A673 (cell line): ENCODE measurements around the gene CPXM2. TPM values are rescaled to one million over a fixed set of nuclear protein-coding genes. Genes with fewer than 3 reads are reported as not detected.

Experiments
- BruUV-seq: library from RNA; stranded (reverse); fragments of 400-500 nt; replicated peaks from 2 replicates; lab custom pipeline; 2021; lab: Mats Ljungman, UMichigan
- CTCF ChIA-PET: fragments of 300-600 bp; sonication (Branson Sonifier 250); formaldehyde crosslinking; loops from one replicate; lab custom pipeline; 2022; ENCODE audit warnings: antibody characterized with exemption; lab: Charles Lee
- POLR2A ChIA-PET: fragments of 300-600 bp; sonication (Branson Sonifier 250); formaldehyde crosslinking; loops from one replicate; lab custom pipeline; 2022; ENCODE audit warnings: antibody characterized with exemption; ENCODE audit not compliant: low non-redundant PET; lab: Charles Lee
- DNase-seq: peaks from one replicate; pipeline ENCODE4 v3.0.0-alpha.2; 2015; ENCODE audit warnings: low spot score
- H3K27ac ChIP-seq: fragments of 200-600 bp; sonication (generic); 2 replicates; pipeline ENCODE4 v1.5.1; 2016; ENCODE audit warnings: mixed run types, low read depth, mild to moderate bottlenecking, mixed read lengths, antibody characterized with exemption, low read length; ENCODE audit not compliant: poor library complexity, severe bottlenecking
- H3K27me3 ChIP-seq: fragments of 200-600 bp; sonication (generic); replicated peaks from 2 replicates; pipeline ENCODE4 v1.6.1; 2017; ENCODE audit warnings: mixed run types, low read depth, mild to moderate bottlenecking, mixed read lengths, antibody characterized with exemption, low read length; ENCODE audit not compliant: insufficient read depth, poor library complexity
- H3K36me3 ChIP-seq: fragments of 200-600 bp; sonication (generic); 2 replicates; pipeline ENCODE4 v1.6.1; 2016; ENCODE audit warnings: mixed run types, mild to moderate bottlenecking, mixed read lengths, antibody characterized with exemption, low read length; ENCODE audit not compliant: insufficient read depth, poor library complexity, severe bottlenecking
- H3K4me1 ChIP-seq: fragments of 200-600 bp; sonication (generic); 2 replicates; pipeline ENCODE4 v1.6.1; 2017; ENCODE audit warnings: mixed run types, mild to moderate bottlenecking, mixed read lengths, antibody characterized with exemption, low read length; ENCODE audit not compliant: insufficient read depth, poor library complexity, severe bottlenecking
- H3K4me3 ChIP-seq: fragments of 200-600 bp; sonication (generic); 2 replicates; pipeline ENCODE4 v1.5.1; 2016; ENCODE audit warnings: low read depth, mixed run types, mild to moderate bottlenecking, mixed read lengths, low read length; ENCODE audit not compliant: poor library complexity, severe bottlenecking
- H3K9me3 ChIP-seq: fragments of 200-600 bp; sonication (generic); 2 replicates; pipeline ENCODE4 v1.6.1; 2016; ENCODE audit warnings: mixed run types, low read depth, mild to moderate bottlenecking, mixed read lengths, antibody characterized with exemption, low read length; ENCODE audit not compliant: poor library complexity, severe bottlenecking
- EZH2 ChIP-seq: fragments of 200-600 bp; sonication (generic); IDR thresholded peaks from 2 replicates; pipeline ENCODE4 v1.6.1; 2017; ENCODE audit warnings: borderline replicate concordance, low read depth, mild to moderate bottlenecking, mixed read lengths, antibody characterized with exemption, low read length; ENCODE audit not compliant: poor library complexity, severe bottlenecking
- intact Hi-C: fragments of 100-400 bp; cut with micrococcal nuclease; formaldehyde crosslinking; loops from one replicate; pipeline ENCODE4 v1.10.0; 2022; ENCODE audit not compliant: unreplicated experiment
- total RNA-seq: library from RNA; stranded (reverse); gene quantifications from 2 replicates; pipeline ENCODE4 v1.2.3, GENCODE V29; 2021
- TF ChIP-seq, protein P1 (sequence below): fragments of 300-800, 200-600 bp; sonication (generic); conservative IDR thresholded peaks from 2 replicates; pipeline ENCODE4 v1.5.1; 2017; ENCODE audit warnings: low read depth, mild to moderate bottlenecking, antibody characterized with exemption, low read length, moderate library complexity, mixed read lengths

CPXM2 gene
- total RNA-seq, 1 experiment from 2014 or later: not detected

DNA sequence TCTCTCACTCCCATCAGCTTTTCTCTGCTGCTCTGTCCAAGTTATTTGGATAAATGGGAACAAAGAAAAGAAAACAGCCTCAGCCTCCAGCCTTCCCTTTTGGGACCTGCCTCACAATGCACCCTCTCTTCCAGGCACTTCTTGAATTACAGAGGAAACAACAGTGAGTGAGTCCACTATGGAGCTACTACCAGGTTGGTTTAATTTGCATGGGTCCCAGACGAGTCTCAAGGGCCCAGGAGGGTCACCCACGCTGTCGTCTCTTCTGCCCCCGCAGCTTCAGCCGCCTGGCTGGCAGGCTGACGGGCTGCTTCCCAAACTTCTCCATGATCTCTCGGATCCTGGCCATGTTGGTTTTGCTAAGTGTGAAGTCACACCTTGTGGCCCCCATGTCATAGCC lies 145.1 kb downstream of the CPXM2 start:
- Histone ChIP-seq H3K36me3 (no peaks in the 10 kb centered on the region), H3K4me1 (no peaks in the 10 kb centered on the region), H3K27ac (no peak overlapping the region), H3K27me3 (peaks cover 48% of the 10 kb centered on the region), H3K9me3 (no peaks in the 10 kb centered on the region), H3K4me3 (no peak overlapping the region)
- DNase-seq: no peak
- TF ChIP-seq, protein P1, sequence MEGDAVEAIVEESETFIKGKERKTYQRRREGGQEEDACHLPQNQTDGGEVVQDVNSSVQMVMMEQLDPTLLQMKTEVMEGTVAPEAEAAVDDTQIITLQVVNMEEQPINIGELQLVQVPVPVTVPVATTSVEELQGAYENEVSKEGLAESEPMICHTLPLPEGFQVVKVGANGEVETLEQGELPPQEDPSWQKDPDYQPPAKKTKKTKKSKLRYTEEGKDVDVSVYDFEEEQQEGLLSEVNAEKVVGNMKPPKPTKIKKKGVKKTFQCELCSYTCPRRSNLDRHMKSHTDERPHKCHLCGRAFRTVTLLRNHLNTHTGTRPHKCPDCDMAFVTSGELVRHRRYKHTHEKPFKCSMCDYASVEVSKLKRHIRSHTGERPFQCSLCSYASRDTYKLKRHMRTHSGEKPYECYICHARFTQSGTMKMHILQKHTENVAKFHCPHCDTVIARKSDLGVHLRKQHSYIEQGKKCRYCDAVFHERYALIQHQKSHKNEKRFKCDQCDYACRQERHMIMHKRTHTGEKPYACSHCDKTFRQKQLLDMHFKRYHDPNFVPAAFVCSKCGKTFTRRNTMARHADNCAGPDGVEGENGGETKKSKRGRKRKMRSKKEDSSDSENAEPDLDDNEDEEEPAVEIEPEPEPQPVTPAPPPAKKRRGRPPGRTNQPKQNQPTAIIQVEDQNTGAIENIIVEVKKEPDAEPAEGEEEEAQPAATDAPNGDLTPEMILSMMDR: no peak
- TF ChIP-seq EZH2: no peak
- intact Hi-C loops: no loop called here
- CTCF ChIA-PET: no interaction called here
- BruUV-seq: no TSS peak
- POLR2A ChIA-PET: no interaction called here

DNA sequence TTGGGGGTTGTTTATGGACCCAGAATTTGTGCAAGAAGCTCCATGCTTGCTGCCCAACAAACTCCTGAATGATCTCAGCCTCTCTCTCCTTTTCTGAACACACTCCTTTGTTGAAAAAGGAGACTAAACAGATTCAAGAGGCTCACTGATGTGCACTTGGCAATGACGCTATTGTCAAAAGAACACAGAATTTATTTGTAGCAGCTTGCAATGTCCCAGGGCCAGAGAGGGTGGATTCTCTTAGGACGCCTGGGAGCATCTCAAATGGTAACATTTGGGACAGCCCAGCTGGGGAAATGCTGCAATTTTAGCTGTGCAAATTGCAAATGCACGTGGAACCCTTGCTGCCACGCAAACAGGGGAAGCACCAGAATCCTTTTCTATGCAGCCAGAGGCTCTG lies 145.5 kb downstream of the CPXM2 start:
- Histone ChIP-seq H3K4me3 (no peak overlapping the region), H3K27ac (no peak overlapping the region), H3K9me3 (no peaks in the 10 kb centered on the region), H3K4me1 (no peaks in the 10 kb centered on the region), H3K36me3 (no peaks in the 10 kb centered on the region), H3K27me3 (peaks cover 48% of the 10 kb centered on the region)
- ChIA-PET CTCF (no interaction called here), POLR2A (no interaction called here)
- no peak for TF ChIP-seq EZH2
- TF ChIP-seq, protein P1: no peak
- intact Hi-C loops: no loop called here
- BruUV-seq: no TSS peak
- no peak for DNase-seq

DNA sequence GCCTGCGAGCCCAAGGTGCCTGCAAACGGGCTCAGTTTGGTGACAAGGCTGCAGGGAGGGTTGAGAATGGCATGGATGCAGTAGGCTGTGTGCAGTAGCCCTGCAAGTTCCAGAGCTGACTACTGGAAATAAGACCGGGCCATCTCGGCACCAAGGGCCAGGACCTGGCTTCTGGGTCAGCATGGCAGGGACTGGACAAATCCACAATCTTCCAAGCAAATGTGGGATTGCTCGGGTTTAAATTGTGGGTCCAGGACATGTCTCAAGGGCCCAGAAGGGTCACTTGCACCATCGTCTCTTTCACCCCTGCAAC lies 147.4 kb downstream of the CPXM2 start:
- Histone ChIP-seq H3K4me1 (no peaks in the 10 kb centered on the region), H3K4me3 (no peak overlapping the region), H3K36me3 (no peaks in the 10 kb centered on the region), H3K27me3 (peaks cover 54% of the 10 kb centered on the region), H3K27ac (no peak overlapping the region), H3K9me3 (no peaks in the 10 kb centered on the region)
- ChIA-PET CTCF (no interaction called here), POLR2A (no interaction called here)
- no peak for TF ChIP-seq EZH2
- TF ChIP-seq, protein P1: no peak
- DNase-seq: no peak
- intact Hi-C loops: no loop called here
- BruUV-seq: no TSS peak
